ENCODE data around the gene GIT1.

GIT1 gene

DNA sequence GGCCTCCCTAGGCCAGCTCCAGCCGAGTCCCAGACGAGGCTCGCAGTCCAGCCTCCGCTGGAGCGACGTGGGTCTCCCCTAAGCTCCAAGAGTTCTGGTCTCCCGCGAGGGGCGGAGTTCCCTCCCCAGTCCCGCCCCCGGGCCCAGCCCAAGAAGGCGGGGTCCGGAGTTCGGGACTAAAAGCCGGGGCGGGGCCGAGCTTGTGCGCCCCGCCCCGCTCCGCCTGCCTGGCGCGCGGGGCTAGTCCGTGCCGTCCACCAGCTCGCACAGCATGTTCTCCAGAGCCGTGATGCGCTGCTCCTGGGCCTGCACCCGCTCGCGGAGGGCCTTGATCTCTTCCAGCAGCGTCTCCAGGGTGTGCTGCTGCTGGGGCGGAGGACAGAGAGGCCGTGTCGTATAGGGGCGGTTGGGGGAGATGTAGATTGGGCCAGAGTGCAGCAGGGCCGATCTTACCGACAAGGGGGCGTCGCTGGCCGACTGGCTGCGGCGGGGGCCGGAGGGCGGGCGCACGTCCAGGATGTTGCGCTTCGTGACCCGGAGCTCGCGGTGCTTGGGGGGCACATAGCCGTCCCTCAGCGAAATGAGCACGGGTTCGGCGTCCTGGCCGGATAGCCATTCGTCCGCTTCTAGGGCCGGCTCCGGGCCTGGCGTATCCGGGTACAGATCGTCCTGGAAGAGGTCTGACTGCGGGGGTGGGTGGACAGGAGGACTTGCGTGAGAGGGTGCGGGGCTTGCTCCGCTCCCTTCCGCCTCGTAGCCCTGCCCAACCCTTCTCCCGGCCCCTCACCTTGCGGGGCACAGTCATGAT, 26.2 kb upstream of the GIT1 start:
- peak; percentile 85 for DNase-seq (ENCODE audit: low spot score)

DNA sequence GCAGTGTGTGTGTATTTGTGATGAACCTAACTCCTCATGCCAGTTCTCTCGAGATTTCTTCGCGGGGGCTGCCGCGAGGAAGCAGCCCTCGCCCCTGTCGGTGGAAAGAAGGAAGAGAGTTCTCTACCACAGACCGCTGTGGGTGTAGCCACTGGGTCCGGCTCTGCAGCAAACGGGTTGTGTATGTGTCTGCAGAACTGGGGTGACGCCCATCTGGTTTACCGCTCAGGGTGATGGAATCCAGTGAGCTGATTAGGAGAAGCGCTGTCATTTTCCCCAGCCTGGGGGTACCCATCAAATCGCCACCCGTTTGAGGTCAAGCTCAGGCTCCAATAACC, 25.6 kb upstream of the GIT1 start:
- no peak for DNase-seq (ENCODE audit: low spot score)

DNA sequence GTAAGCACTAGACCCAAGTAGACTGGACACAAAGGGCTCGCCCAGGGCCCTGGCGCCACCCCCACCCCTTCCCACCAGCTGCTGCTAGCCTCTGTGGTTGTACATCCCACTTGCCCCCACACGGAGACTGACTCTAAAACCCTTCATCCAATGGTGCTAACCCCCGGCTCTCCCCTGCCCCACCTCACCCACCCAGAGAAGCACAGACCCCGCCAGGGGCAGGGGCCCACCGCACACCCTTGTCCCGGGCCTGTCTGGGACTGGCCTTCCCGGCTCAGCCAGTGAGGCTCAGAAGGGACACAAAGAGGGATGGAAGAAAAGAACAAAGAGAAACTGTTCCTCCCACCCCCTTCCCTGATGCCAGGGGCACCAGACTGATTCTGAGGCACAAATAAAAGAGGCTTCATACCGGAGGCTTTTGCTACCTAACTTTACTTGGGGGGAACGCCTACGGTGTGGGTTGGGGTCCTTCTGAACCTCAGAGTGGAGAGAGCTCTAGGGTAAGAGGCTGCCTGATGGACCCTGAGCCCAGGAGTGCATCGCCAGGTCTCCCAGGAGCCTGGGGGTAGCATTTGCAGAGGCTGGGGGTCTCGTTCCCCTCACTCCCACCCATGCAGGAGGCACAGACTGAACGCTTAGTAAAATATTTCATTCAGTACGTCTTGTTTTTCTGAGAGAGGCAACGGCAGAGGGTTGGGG, 25.1 kb upstream of the GIT1 start:
- DNase-seq (ENCODE audit: low spot score) = no peak

DNA sequence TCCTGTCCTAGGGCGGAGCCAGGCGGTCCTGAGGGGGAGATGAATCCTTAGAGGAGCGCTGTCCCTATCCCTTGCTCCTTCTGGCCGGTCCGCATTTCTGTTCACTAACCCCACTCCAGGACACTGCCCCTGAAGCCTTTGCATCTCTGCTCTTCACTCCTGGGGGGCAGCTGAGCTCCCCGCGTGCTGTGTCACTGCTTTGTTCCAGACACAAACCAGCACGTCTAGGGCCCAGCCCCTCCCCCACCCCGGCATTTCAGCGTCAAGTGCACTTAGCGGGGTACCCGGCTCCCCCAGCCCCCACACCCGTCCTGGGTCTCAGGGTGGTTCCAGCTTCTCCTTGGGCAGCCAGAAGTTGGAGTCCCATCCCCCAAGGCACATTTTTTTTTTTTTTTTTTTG, 24.4 kb upstream of the GIT1 start:
- no peak for DNase-seq (ENCODE audit: low spot score)

DNA sequence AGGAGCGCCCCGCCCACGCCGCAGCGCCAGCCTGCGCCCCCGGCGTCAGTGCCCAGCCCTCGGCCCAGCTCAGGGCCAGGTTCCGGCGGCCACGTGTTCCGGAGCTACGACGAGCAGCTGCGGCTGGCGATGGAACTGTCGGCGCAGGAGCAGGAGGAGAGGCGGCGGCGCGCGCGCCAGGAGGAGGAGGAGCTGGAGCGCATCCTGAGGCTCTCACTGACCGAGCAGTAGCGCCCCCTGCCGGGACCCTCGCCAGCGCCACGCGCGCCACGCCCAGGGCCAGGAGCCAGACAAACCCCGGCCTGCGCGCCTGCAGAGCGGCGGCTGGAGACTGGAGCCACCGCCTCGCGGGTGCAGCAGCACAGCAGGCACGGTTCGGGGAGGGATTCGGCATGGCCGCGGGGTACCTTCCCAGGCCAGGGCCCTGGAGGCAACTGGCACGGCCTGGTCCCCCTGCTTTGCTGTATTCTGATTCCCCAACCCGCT, 23.9 kb upstream of the GIT1 start:
- DNase-seq (ENCODE audit: low spot score) = peak; percentile 94

DNA sequence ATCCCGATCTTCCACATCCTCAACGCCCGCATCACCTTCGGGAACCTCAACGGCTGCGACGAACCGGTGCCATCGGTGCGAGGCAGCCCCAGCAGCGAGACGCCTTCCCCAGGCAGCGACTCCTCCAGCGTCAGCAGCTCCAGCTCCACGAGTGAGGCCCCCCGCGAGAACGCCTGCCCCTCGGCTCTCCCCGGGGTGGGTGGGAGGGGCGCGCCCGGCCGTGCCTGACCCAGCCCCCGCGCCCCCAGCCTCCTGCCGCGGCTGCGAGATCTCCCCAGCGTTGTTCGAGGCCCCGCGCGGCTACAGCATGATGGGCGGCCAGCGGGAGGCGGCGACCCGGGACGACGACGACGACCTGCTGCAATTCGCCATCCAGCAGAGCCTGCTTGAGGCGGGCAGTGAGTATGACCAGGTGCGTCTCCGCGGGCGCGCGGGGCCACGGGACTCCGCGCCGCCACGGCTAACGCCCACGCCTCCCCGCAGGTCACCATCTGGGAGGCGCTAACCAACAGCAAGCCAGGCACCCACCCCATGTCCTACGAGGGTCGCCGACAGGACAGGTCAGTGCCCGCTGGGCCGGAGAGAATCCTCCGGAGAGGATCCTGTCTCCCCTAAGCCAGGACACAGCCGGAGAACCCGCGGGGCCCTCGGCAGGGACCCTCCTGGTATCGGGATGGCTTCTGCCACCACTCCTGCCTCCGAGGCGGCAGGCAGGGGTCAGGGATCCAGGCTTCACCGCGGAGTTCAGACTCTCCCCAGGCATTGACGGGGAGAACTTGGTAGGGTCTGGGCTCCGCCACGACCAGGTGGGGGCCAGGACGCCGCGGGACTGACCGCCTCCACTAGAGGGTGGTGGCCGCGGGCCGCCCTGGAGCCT, 23.2 kb upstream of the GIT1 start:
- no peak for DNase-seq (ENCODE audit: low spot score)

DNA sequence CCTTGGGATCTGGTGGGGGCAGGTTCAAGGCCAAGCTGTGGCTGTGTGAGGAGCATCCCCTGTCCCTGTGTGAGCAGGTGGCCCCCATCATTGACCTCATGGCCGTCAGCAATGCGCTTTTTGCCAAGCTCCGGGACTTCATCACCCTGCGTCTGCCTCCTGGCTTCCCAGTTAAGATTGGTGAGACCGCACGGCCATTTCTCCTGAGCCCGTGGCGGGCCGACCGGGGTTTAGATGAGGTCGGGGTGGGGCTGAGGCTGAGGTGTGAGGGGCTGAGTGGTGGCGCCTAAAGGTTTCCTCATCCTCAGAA, 22.6 kb upstream of the GIT1 start:
- no peak for DNase-seq (ENCODE audit: low spot score)

DNA sequence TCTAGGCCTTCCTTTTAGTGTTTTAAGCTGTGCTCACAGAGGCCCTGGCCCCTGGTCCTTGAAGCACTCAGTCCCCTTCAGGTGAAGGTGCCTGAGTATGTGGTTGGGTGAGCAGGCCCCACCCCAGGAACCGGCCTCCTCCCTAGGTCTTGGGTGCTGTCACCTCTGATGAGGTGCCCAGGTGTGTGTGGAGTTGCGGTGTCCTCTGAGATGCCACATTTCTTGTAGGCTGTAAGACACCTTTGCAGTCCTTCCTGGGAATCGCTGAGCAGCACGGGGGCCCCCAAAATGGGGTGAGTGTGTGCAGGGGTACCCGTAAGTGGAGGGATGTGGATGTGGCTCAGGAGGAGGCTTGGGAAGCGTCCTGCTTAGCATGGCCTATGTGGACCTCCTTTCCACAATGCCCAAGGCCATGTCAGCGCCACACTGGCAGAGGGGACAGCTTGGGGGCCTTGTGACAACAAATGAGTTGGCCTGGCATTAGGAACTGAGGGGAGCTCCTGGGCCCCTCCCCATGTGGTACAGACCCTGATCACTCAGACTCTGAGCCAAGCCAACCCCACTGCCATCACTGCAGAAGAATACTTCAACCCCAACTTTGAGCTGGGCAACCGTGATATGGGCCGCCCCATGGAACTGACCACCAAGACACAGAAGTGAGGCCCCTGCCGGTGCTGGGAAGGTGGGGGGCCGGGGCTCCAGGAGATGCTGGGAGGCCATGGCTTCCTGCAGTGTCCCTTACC, 22.1 kb upstream of the GIT1 start:
- no peak for DNase-seq (ENCODE audit: low spot score)

DNA sequence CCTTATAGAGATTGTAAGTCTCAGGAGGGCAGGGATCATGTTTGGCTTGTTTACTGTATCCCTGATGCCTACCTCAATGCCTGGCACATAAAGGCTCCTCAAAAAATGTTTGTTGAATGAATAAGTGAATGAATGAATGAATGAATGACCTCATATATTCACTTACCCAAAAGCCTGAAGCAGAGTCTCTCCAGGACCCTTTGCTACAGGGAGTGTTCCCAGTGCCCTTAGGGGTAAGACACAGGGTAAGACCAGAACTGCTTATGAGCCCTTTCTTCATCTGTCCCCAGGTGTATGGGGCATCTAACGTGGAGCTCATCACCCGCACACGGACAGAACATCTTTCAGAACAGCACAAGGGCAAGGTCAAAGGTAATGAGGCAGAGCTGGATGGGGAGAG, 20.9 kb upstream of the GIT1 start:
- no peak for DNase-seq (ENCODE audit: low spot score)

DNA sequence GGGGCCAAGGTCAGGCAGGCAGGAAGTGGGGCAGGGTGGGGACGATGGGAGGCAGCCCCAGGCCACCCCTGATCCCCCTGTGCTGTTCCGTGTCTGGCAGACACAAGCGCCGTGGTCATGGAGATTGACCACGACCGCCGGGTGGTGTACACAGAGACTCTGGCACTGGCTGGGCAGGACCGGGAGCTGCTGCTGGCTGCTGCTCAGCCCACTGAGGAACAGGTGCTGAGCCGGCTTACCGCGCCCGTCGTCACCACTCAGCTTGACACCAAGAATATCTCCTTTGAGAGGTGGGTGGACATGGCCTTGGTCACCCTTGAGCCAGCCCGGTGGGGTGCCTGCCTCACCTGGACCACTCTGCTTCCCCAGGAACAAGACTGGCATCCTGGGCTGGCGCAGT, 19.5 kb upstream of the GIT1 start:
- DNase-seq (ENCODE audit: low spot score) = no peak

DNA sequence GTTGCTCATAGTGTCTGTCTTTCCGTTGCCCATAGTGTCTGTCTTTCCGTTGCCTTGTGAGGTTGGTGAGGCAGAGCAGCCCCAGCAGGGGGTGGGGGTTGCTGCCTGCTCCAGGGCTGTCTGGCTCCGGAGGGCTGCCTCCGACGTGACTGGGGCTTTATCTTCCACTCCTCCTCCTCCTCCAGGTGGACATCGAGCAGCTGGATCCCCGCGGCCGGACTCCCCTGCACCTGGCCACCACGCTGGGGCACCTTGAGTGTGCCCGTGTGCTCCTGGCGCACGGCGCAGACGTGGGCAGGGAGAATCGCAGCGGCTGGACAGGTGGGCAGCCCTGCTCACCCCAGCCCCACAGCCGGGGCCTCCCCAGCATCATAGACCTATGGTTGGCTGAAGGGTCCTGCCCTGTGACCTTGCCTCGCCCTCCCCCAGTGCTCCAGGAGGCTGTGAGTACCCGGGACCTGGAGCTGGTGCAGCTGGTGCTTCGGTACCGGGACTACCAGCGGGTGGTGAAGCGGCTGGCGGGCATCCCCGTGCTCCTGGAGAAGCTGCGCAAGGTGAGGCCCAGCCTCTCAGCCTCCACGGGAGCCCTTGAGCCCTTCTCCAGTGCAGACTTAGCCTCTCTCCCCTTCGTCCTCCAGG, 18.2 kb upstream of the GIT1 start:
- no peak for DNase-seq (ENCODE audit: low spot score)

DNA sequence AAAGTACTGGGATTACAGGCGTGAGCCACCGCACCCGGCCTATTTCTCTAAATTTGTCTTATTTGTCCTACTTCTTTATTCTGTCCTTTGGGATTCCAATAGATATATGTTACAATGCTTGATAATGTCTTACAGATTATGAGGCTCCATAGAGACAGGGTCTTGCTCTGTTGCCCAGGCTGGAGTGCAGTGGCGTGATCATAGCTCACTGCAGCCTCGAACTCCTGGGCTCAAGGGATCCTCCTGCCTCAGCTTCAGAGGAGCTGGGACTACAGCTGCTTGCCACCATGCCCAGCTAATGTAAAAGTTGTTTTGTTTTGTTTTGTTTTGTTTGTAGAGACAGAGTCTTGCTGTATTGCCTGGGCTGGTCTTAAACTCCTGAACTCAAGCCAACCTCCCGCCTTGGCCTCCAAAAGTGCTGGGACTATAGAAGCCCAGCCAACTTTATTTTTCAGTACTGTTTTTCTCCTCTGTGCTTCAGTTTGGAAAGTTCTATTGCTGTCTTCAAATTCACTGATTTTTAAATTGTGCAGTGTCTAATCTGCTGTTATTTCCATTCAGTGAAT, 13.7 kb upstream of the GIT1 start:
- no peak for DNase-seq (ENCODE audit: low spot score)

DNA sequence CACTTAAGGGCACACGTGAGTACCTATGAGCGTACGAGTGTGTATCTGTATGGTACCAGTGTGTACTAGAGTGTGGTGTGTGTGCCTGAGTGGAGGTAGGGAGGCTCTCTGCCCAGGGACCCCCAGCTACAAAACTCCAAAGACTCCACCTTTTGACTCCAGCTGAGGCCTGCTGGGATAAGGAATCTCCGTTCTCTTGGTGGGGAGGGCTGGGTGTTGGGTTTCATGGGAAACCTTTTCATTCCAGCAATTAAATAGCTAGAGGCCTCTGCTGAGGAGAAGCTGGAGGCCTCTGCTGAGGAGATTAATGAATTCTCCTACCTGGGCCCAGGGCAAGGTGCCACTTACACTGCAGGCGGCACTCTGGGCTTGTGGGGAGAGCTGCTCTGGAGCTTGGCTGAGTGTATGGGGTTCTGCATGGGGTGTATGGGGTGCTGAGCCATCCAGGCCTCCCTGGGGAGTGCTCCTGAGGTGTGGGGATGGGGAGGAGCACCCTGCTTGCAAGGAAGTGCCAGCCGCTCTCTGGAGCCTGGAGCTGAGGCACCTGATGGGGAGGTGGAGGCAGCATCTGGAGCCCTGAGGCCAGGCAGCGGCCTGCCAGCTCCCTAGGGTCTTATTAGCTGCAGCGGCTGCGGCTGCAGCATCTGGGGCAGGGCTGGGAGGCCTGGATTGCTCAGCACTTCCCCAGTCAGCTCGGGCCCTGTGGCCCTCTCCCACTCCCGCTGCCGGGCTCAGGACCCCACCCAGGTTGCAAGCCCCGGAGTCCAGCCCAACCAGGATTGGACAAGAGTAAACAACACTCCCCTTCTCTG, 8.1 kb upstream of the GIT1 start:
- DNase-seq (ENCODE audit: low spot score) = no peak

DNA sequence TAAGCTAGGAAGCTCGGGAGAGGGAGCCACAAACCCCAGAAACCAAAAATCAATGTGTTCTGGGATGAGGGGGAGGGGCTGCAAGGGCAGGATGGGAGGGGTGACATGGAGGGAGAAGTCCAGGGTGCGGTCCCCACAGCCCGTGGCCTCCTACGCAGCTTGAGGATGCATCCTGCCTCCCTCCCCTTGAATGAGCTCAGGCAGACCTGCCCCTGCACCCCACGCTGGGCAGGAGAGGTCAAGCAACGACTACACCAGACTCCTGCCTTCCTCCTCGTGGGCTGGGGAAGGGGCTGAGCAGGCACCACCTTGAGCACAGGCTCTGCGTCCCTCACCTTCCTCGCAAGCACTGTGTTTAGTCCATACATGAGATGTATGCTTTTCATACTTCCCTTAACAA, 7.4 kb upstream of the GIT1 start:
- no peak for DNase-seq (ENCODE audit: low spot score)

DNA sequence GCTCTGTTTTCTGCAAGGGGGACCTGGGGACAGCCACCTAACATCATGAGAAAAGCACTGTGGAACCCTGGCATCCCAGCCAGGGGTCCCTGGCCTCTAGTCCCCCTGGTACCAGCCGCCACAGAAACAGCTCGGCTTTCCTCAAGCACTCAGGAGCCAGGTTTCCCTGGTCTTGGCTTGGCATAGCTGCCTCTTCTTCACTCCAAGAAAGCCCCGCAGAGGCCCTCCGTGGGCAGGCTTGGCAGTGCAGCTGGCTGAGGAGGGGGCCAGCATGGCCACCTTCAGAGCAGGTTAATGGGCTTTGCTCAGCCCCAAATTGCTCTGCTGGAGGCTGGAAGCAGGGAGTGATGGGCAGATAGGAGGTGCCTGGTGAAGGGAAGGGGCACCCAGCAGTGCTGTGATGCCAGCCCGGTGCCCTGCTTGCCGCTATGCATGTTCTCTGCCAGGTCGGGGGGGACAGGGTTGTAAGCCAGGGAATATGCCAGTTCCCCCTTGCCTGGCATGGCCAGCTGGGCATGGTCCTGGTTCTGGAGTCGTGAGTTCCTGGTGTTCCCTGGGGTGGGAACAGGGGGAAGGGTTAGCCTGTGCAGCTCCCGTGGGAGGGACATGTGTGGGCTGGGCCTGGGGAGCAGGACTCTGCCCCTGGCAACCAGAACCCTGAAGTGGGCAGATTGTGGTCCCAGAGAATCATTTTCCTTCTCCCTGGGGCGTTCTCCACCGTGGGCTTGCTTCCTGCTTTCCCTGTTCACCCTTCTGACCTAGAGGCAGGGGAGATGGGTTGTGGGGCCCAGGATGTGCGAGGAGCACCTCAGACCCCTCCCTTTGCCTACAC, 6.7 kb upstream of the GIT1 start:
- DNase-seq (ENCODE audit: low spot score) = no peak

DNA sequence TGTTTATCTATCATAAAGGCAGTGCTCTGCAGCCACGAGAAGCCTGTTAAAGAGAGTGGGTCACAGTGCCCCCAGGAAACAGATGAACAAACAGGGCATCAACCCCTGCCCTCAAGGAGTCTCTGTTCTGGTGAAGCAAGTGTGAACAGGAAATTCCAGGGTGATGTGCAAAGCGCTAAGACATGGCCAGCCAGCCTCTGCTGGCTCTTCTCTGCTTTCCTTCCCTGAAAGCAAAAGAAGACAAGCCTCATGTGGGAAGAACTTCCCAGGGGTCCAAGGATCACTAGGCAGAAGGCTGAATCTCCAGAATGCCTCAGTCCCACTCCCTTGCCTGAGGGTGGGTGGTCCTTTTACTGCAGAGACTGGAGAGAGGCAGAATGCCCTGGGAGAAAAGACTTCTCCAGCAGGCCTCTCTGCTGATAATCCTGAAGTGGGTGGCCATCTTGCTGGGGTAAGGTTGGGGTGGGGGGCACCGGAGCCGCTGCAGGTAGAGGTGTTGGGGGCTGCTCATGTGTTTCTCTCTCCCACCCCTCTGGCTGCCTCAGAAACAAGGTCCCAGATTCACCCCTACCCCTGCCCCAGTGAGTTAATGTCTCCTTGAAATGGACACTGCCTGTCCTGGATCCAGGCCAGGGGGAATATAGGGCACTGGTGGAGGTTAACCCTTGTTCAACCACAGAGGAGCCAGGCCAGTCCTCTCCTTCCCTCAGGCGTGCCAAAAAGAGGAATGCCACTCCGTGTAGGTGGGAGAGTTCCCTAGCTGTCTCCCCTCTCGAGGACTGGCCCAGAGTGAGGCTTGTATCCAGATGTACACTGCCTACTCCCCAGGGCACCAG, 5.9 kb upstream of the GIT1 start:
- no peak for DNase-seq (ENCODE audit: low spot score)

DNA sequence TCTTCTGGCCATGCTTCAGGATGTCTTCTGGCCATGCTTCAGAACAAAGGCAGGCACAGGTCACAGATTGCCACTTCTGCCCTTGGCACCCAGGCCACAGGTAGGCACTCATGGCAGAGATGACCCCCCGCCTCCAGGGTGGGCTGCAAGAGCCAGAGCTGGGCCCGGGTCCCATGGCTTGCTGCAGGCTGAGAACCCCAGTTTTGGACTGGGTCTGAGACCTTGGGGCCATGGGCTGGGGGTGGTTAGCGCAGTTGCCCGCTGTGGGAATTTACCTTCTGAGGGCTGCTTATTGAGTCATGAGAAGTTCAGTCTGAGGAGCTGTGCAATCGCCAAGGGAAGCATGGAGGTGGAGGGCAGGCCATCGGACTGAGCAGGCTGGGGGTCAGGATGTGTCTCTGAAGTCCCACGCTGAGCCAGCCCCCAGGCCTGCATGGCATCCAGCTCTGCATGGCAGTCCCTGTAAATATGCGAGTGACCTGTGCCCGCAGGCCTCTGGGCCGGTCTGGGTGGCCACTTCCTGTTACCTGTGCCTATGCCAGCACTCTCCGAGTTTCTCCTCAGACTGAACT, 5.2 kb upstream of the GIT1 start:
- DNase-seq (ENCODE audit: low spot score) = no peak

Measured in kidney capillary endothelial cell (primary cell).